Left lung (tissue), 10 donors: Measurements from ENCODE around the gene BOD1. TPM values are rescaled to one million over a fixed set of nuclear protein-coding genes. Genes with fewer than 3 reads are reported as not detected.

Experiments used
- ATAC-seq: fragments of 200-7000 bp; cut with Tn5 transposase; one replicate; pipeline ENCODE4 v1.9.1; 2020; ENCODE audit warnings: moderate library complexity
- DNase-seq, 4 donors: peaks; one replicate each; pipeline ENCODE4 v3.0.0-alpha.2; 2013 to 2020
- H3K27ac ChIP-seq, 2 donors: fragments of 200-600 bp; sonication (generic) in 1 of 2; one replicate each; pipeline versions ENCODE4 v1.5.0 to v1.8.0; 2020 to 2021
- H3K27me3 ChIP-seq, 2 donors: fragments of 200-600 bp; sonication (generic) in 1 of 2; one replicate each; pipeline versions ENCODE4 v1.5.0 to v1.8.0; 2020 to 2021
- H3K36me3 ChIP-seq, 2 donors: fragments of 200-600 bp; sonication (generic) in 1 of 2; one replicate each; pipeline versions ENCODE4 v1.5.0 to v1.8.0; 2020 to 2021
- H3K4me1 ChIP-seq, 2 donors: fragments of 200-600 bp; one replicate each; pipeline ENCODE4 v1.8.0; 2021
- H3K4me3 ChIP-seq, 2 donors: fragments of 200-600 bp; sonication (generic) in 1 of 2; one replicate each; pipeline versions ENCODE4 v1.5.0 to v1.8.0; 2020 to 2021; ENCODE audit warnings: mild to moderate bottlenecking in 1 of 2
- H3K9me3 ChIP-seq, 2 donors: fragments of 200-600 bp; sonication (generic) in 1 of 2; one replicate each; pipeline versions ENCODE4 v1.5.0 to v1.8.0; 2020 to 2021
- CTCF ChIP-seq, 2 donors: fragments of 200-600 bp; sonication (generic) in 1 of 2; IDR thresholded peaks; one replicate each; pipeline versions ENCODE4 v1.5.0 to v1.8.0; 2021; ENCODE audit warnings: antibody characterized with exemption in 2 of 2
- intact Hi-C, 2 donors: fragments of 100-400 bp; cut with DNase I; formaldehyde crosslinking; loops; one replicate each; pipeline versions ENCODE4 v1.11.2 to v1.14.2; 2022
- polyA plus RNA-seq, 6 donors: library from polyadenylated mRNA; unstranded; fragments of 120-200 nt; gene quantifications; one replicate each; pipeline ENCODE4 v1.2.1, GENCODE V29; 2013; ENCODE audit not compliant: insufficient read length in 6 of 6
- total RNA-seq, 2 donors: library from RNA; stranded (reverse); fragmentation: NEBNext Ultra II Directional; extraction: Animal tissue kit (Norgen Biotek cat#: 25700); gene quantifications; one replicate each; pipeline ENCODE4 v1.2.1, GENCODE V29; 2021
- donor health status: DM: no; HTN: yes; CAD: no.
- donor health status: DM: no; HTN: no; CAD: no.

The BOD1 gene
- total and polyA plus RNA-seq, 8 donors: 37.4 to 156 (median 124) TPM

- no peaks in the 10 kb centered on the region for H3K9me3 ChIP-seq
- H3K4me1 ChIP-seq: no peaks in the 10 kb centered on the region
- no peak for TF ChIP-seq CTCF (IDR thresholded peaks at IDR 0.05)
- DNase-seq: peak in 2 of 4 donors; percentile 43 to 47
- ATAC-seq: peak; percentile 65
- no peak overlapping the region for H3K4me3 ChIP-seq
- intact Hi-C loops: no loop called here
- no peak overlapping the region for H3K27ac ChIP-seq
- no peaks in the 10 kb centered on the region for H3K27me3 ChIP-seq
- no peaks in the 10 kb centered on the region for H3K36me3 ChIP-seq
Measured at GRCh38 chr5:173642191-173642816, 25.9 kb upstream of the BOD1 start.

DNA sequence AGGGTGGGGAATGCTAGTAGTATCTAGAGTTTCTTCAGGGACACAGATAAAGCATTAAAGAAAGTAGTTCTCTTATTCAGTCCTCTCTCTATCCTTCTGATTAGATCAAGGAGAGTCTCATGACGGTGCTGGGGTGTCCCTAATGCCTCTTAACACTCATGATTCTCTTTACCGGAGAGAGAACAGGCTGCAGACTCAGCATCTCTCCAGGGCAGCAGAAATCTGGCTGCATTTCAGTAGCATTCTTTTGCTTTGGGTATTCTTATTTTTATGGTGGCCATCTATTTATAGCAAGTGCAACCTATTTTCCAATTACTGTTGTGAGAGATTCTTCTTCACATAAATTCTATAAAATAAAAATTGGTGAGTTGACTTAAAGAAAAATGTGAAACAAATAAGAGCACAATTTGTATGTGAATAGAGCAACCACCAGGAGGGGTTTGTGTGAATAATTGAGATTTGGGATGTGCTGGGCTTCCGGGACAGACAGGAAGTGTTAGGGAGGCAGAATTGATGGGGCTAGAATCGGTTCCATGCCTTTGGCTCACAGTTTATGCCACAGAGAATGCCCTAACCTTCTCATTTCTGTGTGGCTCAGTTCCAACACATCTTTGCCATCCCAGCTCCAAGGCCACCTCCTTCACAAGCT, 23.8 kb upstream of the BOD1 start:
- intact Hi-C loops: no loop called here
- Histone ChIP-seq H3K4me3 (no peak overlapping the region), H3K27ac (no peak overlapping the region), H3K27me3 (no peaks in the 10 kb centered on the region), H3K36me3 (no peaks in the 10 kb centered on the region), H3K9me3 (no peaks in the 10 kb centered on the region), H3K4me1 (no peaks in the 10 kb centered on the region)
- DNase-seq (no peak), ATAC-seq (no peak)
- TF ChIP-seq CTCF (IDR thresholded peaks at IDR 0.05): no peak

DNA sequence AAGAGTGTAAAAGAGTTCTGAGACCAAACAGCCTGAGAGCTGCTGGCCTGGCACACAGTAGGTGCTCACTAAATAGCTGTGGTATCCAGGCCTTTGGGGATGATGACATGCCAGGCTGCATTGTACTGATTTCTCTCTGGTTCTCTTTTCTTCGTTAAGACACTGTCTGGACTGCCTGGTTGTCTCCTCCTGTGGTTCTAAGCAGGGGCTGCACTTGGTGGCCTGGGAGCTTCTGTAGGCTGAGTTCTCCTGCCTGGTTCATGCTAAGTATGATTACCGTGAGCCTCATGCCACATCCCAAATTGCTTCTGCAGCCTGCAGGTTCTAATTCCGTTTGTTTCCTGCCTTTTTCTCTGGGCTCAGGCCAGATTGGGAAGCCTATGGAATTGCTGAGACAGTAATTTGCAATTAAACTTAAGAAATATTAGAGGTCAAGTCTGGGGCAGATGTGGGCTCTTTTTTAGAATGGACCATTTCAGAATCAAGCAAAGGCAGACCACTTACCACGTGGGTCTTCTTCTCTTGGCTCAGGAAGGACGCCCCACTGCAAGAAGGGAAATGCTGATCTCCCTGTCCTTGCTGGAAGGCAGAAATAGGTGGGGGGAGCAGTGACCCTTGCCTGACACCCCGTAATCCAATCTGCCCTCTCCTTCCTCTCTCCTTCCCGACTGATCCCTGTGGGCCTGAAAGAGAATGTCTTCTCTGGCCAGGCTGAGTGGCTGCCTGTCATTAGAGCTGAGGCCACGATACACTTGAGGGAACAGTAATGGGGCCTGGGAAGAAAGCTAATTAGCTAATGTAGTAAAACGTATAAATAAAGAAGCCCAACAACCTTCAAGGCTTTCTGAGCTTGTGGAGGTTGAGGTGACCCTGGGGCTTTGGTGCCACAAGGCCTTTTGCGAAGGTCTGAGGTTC, 21.9 kb upstream of the BOD1 start:
- intact Hi-C loops: no loop called here
- TF ChIP-seq CTCF (IDR thresholded peaks at IDR 0.05): no peak
- H3K27me3 ChIP-seq: no peaks in the 10 kb centered on the region
- no peaks in the 10 kb centered on the region for H3K9me3 ChIP-seq
- no peak for DNase-seq
- no peak overlapping the region for H3K4me3 ChIP-seq
- no peak overlapping the region for H3K27ac ChIP-seq
- no peaks in the 10 kb centered on the region for H3K4me1 ChIP-seq
- ATAC-seq: no peak
- H3K36me3 ChIP-seq: no peaks in the 10 kb centered on the region

DNA sequence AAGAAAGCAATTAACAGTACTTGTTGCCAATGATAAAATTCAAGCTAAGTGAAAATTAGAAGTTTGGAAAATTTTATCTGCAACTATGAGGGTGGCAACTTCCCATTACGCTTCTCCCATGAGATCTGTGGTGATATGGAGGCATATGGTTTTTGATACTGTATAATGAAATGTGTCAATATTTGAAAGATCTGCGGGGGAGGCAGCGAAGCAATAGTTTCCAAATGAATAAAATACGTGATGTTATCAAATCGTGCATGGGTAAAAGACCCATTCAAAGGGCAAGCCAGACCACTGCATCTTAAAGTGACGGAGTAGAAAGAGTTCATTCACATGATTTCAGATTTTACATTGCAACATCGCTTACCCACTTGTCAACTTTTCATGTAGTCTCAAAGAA, 20.9 kb upstream of the BOD1 start:
- no peaks in the 10 kb centered on the region for H3K9me3 ChIP-seq
- intact Hi-C loops: no loop called here
- no peaks in the 10 kb centered on the region for H3K36me3 ChIP-seq
- H3K4me1 ChIP-seq: no peaks in the 10 kb centered on the region
- ATAC-seq (no peak), DNase-seq (no peak)
- no peak overlapping the region for H3K27ac ChIP-seq
- no peak overlapping the region for H3K4me3 ChIP-seq
- no peaks in the 10 kb centered on the region for H3K27me3 ChIP-seq
- TF ChIP-seq CTCF (IDR thresholded peaks at IDR 0.05): no peak

DNA sequence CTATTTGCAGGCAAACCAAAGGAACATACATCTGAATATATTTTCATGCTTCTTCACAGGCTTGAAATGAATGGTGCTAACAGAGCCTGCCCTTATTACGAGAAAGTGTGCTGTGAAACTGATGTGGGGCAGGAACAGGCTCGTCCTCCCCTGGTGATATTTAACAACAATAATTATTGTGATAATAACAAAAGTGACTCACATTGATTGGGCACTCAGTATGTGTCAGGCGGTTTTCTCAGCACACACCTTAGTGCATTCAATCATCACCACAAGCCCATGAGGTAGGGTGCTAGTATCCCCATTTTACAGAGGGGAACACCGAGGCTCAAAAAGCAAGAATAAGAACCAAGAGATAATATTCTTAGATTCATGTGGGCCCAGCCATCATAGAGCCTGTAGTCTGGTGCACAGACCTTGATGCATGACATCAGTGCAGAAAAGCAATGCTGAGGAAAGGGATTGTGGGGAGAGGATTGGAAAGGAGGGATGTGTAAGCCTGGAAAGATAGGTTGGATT, 18.1 kb upstream of the BOD1 start:
- no peaks in the 10 kb centered on the region for H3K9me3 ChIP-seq
- H3K27ac ChIP-seq: no peak overlapping the region
- DNase-seq (no peak), ATAC-seq (no peak)
- no peaks in the 10 kb centered on the region for H3K27me3 ChIP-seq
- TF ChIP-seq CTCF (IDR thresholded peaks at IDR 0.05): no peak
- H3K4me1 ChIP-seq: no peaks in the 10 kb centered on the region
- intact Hi-C loops: no loop called here
- H3K4me3 ChIP-seq: no peak overlapping the region
- no peaks in the 10 kb centered on the region for H3K36me3 ChIP-seq
